ENCODE results near the gene PUM1.
A peak's percentile ranks its signal among the peaks of the same experiment; 100 is the strongest.

The PUM1 gene

DNA sequence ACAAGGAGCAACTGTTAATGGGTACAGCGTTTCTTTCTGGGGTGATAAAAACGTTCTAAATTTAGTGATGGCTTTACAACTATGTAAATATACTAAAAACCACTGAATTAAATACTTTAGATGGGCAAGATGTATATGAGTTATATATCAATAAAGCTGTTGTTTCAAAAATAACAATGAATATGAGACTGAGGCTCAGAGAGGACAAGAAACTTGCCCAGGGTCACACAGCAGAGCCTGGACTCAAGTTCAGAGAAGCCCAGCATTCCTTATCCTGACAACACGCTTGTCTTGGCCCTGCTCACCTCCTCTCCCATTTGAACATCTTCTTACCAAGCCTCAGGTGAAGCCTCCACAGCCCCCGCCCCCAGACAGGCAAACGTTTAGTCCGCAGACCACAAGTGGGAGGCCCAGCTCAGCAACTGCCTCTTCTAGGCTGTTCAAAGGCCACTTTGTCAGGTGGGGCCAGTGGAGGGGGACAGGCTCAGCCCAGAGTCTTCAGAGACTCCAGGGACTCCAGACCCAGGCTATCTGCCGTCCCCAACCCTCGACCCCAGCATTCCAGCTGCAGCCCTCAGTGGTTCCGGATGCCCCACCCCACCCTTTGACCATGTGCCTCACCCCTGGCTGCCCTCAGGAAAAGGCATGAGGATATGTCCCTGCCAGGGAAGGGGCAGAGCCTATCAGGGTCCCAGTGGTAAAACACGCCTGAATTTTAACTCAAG, 174.9 kb downstream of the PUM1 start:
- Histone ChIP-seq H3K36me3 (ENCODE audit: control insufficient read depth, insufficient read depth, low read length) (no peaks in the 10 kb centered on the region), H3K79me2 (ENCODE audit: control insufficient read depth, insufficient read depth, low read length) (no peaks in the 10 kb centered on the region), H3K4ac (ENCODE audit: low read depth, low read length) (no peak overlapping the region), H3K9ac (ENCODE audit: low read length) (no peak overlapping the region), H3K4me3 (ENCODE audit: low read length) (no peak overlapping the region), H3K18ac (ENCODE audit: low read length) (no peak overlapping the region), H3K4me1 (ENCODE audit: control insufficient read depth, low read depth, low read length) (no peaks in the 10 kb centered on the region), H2AK5ac (ENCODE audit: low read length) (no peak overlapping the region), H3K23ac (ENCODE audit: low read length) (no peak overlapping the region), H2BK120ac (ENCODE audit: low read depth, low read length) (no peak overlapping the region), H3K56ac (ENCODE audit: low read length) (no peak overlapping the region), H3K79me1 (ENCODE audit: low read length) (peaks cover 2% of the 10 kb centered on the region), H2BK15ac (replicated peaks; ENCODE audit: low read depth) (no peak overlapping the region), H3K27ac (ENCODE audit: low read depth, low read length) (no peak overlapping the region), H4K5ac (ENCODE audit: low read length) (no peak overlapping the region), H4K8ac (ENCODE audit: low read depth, low read length) (no peak overlapping the region), H3K4me2 (ENCODE audit: low read length) (no peak overlapping the region), H2BK5ac (ENCODE audit: low read length) (no peak overlapping the region), H3K27me3 (ENCODE audit: insufficient read depth, low read length, poor library complexity) (no peaks in the 10 kb centered on the region)
- no peak for DNase-seq
- WGBS (ENCODE audit: extremely low coverage, insufficient coverage, low lambda C conversion rate) = no CpG with 5 or more reads among the region's 10 CpGs

DNA sequence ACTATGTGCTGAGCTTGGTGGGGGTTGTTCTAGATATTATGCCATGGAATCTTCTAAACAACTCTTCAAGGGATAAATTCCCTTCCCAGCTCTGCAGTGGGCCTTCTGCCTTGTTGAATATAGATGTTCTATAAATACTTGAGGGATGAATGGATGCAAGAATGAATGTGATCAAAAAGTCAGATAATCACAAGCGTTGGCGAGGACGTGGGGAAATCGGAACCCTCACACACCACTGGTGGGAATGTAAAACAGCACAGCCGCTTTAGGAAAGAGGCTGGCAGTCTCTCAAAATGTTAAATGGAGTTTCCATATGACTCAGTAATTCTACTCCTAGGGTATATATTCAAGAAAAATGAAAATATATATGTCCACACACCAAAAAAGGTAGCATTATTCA, 176.0 kb downstream of the PUM1 start:
- Histone ChIP-seq H3K56ac (ENCODE audit: low read length) (no peak overlapping the region), H2BK15ac (replicated peaks; ENCODE audit: low read depth) (no peak overlapping the region), H3K4me1 (ENCODE audit: control insufficient read depth, low read depth, low read length) (no peaks in the 10 kb centered on the region), H3K79me2 (ENCODE audit: control insufficient read depth, insufficient read depth, low read length) (no peaks in the 10 kb centered on the region), H3K4me3 (ENCODE audit: low read length) (no peak overlapping the region), H2BK5ac (ENCODE audit: low read length) (no peak overlapping the region), H3K9ac (ENCODE audit: low read length) (no peak overlapping the region), H3K23ac (ENCODE audit: low read length) (no peak overlapping the region), H2BK120ac (ENCODE audit: low read depth, low read length) (no peak overlapping the region), H3K36me3 (ENCODE audit: control insufficient read depth, insufficient read depth, low read length) (no peaks in the 10 kb centered on the region), H3K27ac (ENCODE audit: low read depth, low read length) (no peak overlapping the region), H3K18ac (ENCODE audit: low read length) (no peak overlapping the region), H2AK5ac (ENCODE audit: low read length) (no peak overlapping the region), H3K4ac (ENCODE audit: low read depth, low read length) (no peak overlapping the region), H4K5ac (ENCODE audit: low read length) (no peak overlapping the region), H3K27me3 (ENCODE audit: insufficient read depth, low read length, poor library complexity) (no peaks in the 10 kb centered on the region), H4K8ac (ENCODE audit: low read depth, low read length) (no peak overlapping the region), H3K79me1 (ENCODE audit: low read length) (no peaks in the 10 kb centered on the region), H3K4me2 (ENCODE audit: low read length) (no peak overlapping the region)
- no peak for DNase-seq
- no CpG with 5 or more reads among the region's 5 CpGs for WGBS (ENCODE audit: extremely low coverage, insufficient coverage, low lambda C conversion rate)

DNA sequence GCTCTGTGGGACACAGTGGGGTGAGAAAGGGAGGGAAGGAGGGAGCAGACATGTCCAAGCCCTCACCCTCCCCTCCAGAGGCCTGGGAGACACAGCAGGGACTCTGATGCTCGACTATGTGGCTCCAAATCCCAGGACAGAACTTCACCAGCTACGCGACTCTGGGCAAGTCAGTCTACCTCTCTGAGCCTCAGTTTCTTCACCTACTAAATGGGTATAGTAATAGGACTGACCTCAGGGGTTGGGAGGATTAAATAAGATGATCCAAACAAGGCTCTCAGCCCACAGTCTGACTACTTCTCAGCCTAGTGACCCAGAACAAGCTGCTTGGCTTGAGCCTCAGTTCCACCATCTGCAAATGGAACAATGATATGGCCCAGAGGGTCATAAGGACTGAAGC, 176.5 kb downstream of the PUM1 start:
- Histone ChIP-seq H3K36me3 (ENCODE audit: control insufficient read depth, insufficient read depth, low read length) (no peaks in the 10 kb centered on the region), H3K4me3 (ENCODE audit: low read length) (no peak overlapping the region), H3K18ac (ENCODE audit: low read length) (no peak overlapping the region), H4K5ac (ENCODE audit: low read length) (no peak overlapping the region), H2BK15ac (replicated peaks; ENCODE audit: low read depth) (no peak overlapping the region), H3K27ac (ENCODE audit: low read depth, low read length) (no peak overlapping the region), H3K4ac (ENCODE audit: low read depth, low read length) (no peak overlapping the region), H3K56ac (ENCODE audit: low read length) (no peak overlapping the region), H2BK120ac (ENCODE audit: low read depth, low read length) (no peak overlapping the region), H4K8ac (ENCODE audit: low read depth, low read length) (no peak overlapping the region), H3K79me2 (ENCODE audit: control insufficient read depth, insufficient read depth, low read length) (no peaks in the 10 kb centered on the region), H3K79me1 (ENCODE audit: low read length) (no peaks in the 10 kb centered on the region), H3K23ac (ENCODE audit: low read length) (no peak overlapping the region), H3K4me2 (ENCODE audit: low read length) (no peak overlapping the region), H2BK5ac (ENCODE audit: low read length) (no peak overlapping the region), H2AK5ac (ENCODE audit: low read length) (no peak overlapping the region), H3K9ac (ENCODE audit: low read length) (no peak overlapping the region), H3K27me3 (ENCODE audit: insufficient read depth, low read length, poor library complexity) (no peaks in the 10 kb centered on the region), H3K4me1 (ENCODE audit: control insufficient read depth, low read depth, low read length) (no peaks in the 10 kb centered on the region)
- no peak for DNase-seq
- no CpG with 5 or more reads among the region's 3 CpGs for WGBS (ENCODE audit: extremely low coverage, insufficient coverage, low lambda C conversion rate)

DNA sequence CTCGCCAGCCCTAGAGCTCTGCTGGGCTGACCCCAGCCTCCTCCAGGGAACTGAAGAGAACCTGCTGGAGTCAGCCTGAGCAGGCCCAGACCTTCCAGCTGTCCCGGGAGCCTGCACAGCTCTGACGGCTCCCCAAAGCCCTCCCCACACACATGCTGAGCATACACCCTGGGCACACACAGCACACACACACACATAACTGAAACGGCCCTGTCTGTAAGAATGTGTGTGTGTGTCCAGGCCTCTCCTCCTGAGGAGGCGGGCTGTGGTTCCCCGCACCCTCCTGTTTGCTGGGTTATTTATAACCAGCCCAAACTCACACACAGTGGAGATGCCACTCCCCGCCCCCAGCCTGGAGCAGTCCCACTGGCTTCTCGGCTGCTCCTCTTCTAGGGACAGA, 177.1 kb downstream of the PUM1 start:
- H4K8ac ChIP-seq (ENCODE audit: low read depth, low read length) = no peak overlapping the region
- peak overlapping the region; percentile 1 for H3K4ac ChIP-seq (ENCODE audit: low read depth, low read length)
- no peaks in the 10 kb centered on the region for H3K4me1 ChIP-seq (ENCODE audit: control insufficient read depth, low read depth, low read length)
- no peaks in the 10 kb centered on the region for H3K79me2 ChIP-seq (ENCODE audit: control insufficient read depth, insufficient read depth, low read length)
- no peak overlapping the region for H2BK5ac ChIP-seq (ENCODE audit: low read length)
- H3K4me2 ChIP-seq (ENCODE audit: low read length) = no peak overlapping the region
- no peak overlapping the region for H2BK15ac ChIP-seq (replicated peaks; ENCODE audit: low read depth)
- no CpG with 5 or more reads among the region's 8 CpGs for WGBS (ENCODE audit: extremely low coverage, insufficient coverage, low lambda C conversion rate)
- H3K9ac ChIP-seq (ENCODE audit: low read length) = no peak overlapping the region
- no peaks in the 10 kb centered on the region for H3K36me3 ChIP-seq (ENCODE audit: control insufficient read depth, insufficient read depth, low read length)
- H3K79me1 ChIP-seq (ENCODE audit: low read length) = no peaks in the 10 kb centered on the region
- no peak overlapping the region for H3K23ac ChIP-seq (ENCODE audit: low read length)
- no peak overlapping the region for H2BK120ac ChIP-seq (ENCODE audit: low read depth, low read length)
- no peak for DNase-seq
- no peak overlapping the region for H3K27ac ChIP-seq (ENCODE audit: low read depth, low read length)
- peak overlapping the region; percentile 0 for H3K18ac ChIP-seq (ENCODE audit: low read length)
- no peak overlapping the region for H4K5ac ChIP-seq (ENCODE audit: low read length)
- no peak overlapping the region for H3K4me3 ChIP-seq (ENCODE audit: low read length)
- H2AK5ac ChIP-seq (ENCODE audit: low read length) = no peak overlapping the region
- peak overlapping the region; percentile 45 for H3K56ac ChIP-seq (ENCODE audit: low read length)
- no peaks in the 10 kb centered on the region for H3K27me3 ChIP-seq (ENCODE audit: insufficient read depth, low read length, poor library complexity)

DNA sequence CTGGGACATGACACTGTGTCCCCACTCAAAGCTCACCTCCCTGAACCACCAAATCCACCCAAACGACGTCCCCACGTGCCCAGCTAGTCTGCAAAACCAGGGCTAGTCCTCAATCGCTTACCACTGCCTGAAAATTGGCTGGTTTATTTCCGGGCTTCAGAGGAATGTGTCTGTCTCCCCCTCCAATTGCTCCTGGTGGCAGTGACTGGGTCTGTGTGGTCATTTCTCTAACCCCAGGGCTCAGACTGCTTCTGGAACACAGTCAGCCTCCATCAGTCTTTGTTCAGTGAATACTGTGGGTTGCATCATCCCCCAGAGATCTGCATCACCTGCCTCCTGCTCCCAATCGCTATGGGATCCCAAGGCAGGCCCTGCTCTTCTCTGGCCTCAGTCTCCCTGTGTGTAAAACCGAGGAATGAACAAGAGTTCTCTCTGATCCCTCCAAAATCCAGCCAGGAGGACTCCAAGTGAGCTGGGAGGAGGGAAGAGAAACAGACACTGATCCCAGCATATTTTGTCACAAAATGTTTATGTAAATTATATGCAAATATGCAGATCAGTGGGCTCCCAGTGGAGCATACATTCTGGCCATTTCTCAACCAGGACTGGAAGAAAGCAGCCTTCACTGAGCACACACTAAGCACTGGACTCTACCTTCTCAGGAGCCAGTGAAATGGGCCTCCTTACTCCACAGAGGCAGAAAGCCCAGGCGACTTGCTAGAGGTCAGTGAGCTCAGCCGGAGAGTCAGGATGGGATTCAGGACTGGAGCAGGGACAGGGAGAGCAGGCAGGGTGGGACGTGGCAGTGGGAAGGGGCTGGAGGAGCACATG, 177.8 kb downstream of the PUM1 start:
- no peak overlapping the region for H3K4me3 ChIP-seq (ENCODE audit: low read length)
- H2AK5ac ChIP-seq (ENCODE audit: low read length) = no peak overlapping the region
- peak overlapping the region; percentile 3 for H3K27ac ChIP-seq (ENCODE audit: low read depth, low read length)
- H2BK120ac ChIP-seq (ENCODE audit: low read depth, low read length) = no peak overlapping the region
- H3K56ac ChIP-seq (ENCODE audit: low read length) = peak overlapping the region; percentile 66
- no peaks in the 10 kb centered on the region for H3K4me1 ChIP-seq (ENCODE audit: control insufficient read depth, low read depth, low read length)
- no peak overlapping the region for H4K5ac ChIP-seq (ENCODE audit: low read length)
- H3K79me2 ChIP-seq (ENCODE audit: control insufficient read depth, insufficient read depth, low read length) = no peaks in the 10 kb centered on the region
- WGBS (ENCODE audit: extremely low coverage, insufficient coverage, low lambda C conversion rate) = no CpG with 5 or more reads among the region's 10 CpGs
- no peak overlapping the region for H3K4me2 ChIP-seq (ENCODE audit: low read length)
- no peak overlapping the region for H4K8ac ChIP-seq (ENCODE audit: low read depth, low read length)
- no peak overlapping the region for H3K23ac ChIP-seq (ENCODE audit: low read length)
- H3K79me1 ChIP-seq (ENCODE audit: low read length) = no peaks in the 10 kb centered on the region
- no peaks in the 10 kb centered on the region for H3K27me3 ChIP-seq (ENCODE audit: insufficient read depth, low read length, poor library complexity)
- peak overlapping the region; percentile 8 for H3K9ac ChIP-seq (ENCODE audit: low read length)
- H3K4ac ChIP-seq (ENCODE audit: low read depth, low read length) = peak overlapping the region; percentile 1
- DNase-seq = peak; percentile 75
- H2BK5ac ChIP-seq (ENCODE audit: low read length) = no peak overlapping the region
- H3K18ac ChIP-seq (ENCODE audit: low read length) = peak overlapping the region; percentile 0
- H3K36me3 ChIP-seq (ENCODE audit: control insufficient read depth, insufficient read depth, low read length) = no peaks in the 10 kb centered on the region
- no peak overlapping the region for H2BK15ac ChIP-seq (replicated peaks; ENCODE audit: low read depth)
